ENCODE results near the gene TNFAIP6. TPM values are rescaled to one million over a fixed set of nuclear protein-coding genes. Genes with fewer than 3 reads are reported as not detected.

The TNFAIP6 gene
- total RNA-seq, 3 donors from 2014 or later, result 2.6 to 12.5 (median 5.3) TPM

DNA sequence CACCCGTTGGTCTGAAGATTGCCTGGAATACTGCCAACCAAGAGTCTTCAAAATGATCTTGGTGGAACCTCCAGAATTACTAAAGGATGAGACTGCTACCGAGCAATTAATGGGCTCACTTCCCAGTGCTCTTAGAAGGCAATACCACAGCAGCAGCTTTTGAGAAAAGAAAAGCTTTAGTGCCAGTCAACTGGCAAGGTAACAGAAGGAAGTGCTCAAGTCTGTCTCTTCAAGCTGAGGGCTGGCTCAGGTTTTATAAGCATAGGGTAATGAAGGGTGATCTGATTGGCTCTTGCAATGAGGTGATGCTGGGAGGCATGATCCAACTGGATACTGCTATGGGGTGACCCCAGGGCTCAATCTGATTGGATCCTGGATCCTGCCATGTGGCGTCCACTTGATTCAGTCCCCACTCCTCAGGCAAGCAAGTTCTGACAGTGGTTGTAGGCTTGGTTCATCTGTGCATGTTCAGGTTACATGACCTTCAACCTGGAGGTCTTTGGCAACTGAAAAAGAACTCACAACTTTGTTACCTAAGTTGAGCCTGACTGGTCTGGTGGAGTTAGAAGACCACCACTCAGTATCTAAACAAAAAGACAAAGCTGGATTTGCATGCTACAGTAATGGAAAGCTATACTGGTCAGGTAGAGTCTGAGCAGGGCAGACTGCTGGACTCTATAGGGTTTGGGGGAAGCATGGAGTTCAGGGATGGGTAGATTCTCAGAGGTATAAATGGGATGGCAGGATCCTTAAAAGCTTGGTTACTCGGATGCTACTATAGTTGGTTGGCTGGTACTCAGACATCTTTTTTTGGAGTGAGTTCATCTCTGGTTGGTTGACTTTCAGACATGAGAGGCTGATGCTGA, 38.4 kb downstream of the TNFAIP6 start:
- Histone ChIP-seq H3K27me3 (no peaks in the 10 kb centered on the region), H3K27ac (no peak overlapping the region), H3K4me3 (no peak overlapping the region), H3K36me3 (no peaks in the 10 kb centered on the region), H3K9me3 (no peaks in the 10 kb centered on the region), H3K4me1 (no peaks in the 10 kb centered on the region)
- no peak for DNase-seq (ENCODE audit: low spot score in 2 of 2)
- intact Hi-C loops (cut with DNase I; ENCODE audit: low total_unique reads), result no loop called here
- TF ChIP-seq, protein P1, sequence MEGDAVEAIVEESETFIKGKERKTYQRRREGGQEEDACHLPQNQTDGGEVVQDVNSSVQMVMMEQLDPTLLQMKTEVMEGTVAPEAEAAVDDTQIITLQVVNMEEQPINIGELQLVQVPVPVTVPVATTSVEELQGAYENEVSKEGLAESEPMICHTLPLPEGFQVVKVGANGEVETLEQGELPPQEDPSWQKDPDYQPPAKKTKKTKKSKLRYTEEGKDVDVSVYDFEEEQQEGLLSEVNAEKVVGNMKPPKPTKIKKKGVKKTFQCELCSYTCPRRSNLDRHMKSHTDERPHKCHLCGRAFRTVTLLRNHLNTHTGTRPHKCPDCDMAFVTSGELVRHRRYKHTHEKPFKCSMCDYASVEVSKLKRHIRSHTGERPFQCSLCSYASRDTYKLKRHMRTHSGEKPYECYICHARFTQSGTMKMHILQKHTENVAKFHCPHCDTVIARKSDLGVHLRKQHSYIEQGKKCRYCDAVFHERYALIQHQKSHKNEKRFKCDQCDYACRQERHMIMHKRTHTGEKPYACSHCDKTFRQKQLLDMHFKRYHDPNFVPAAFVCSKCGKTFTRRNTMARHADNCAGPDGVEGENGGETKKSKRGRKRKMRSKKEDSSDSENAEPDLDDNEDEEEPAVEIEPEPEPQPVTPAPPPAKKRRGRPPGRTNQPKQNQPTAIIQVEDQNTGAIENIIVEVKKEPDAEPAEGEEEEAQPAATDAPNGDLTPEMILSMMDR (IDR thresholded peaks at IDR 0.05), result no peak
- TF ChIP-seq POLR2A (IDR thresholded peaks at IDR 0.05) (no peak), POLR2AphosphoS5 (IDR thresholded peaks at IDR 0.05) (no peak)

DNA sequence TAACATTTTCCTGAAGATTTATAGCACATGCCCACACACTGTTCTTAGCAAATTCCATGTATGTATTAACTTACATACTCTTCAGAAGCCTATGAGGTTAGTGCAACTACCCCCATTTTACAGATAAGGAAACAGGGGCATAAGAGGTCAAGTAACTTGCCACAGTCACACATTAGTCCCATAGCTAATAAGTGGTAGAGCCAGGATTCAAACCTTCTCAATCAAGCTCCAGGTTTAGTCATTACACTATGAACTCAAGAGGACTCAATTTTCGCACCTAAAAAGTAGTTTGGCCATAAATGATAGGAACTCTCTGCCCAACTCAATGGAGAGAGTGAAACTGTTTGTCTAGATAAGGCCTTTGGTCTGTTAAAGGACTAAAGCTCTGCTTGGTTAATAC, 42.6 kb downstream of the TNFAIP6 start:
- no peak overlapping the region for H3K27ac ChIP-seq

DNA sequence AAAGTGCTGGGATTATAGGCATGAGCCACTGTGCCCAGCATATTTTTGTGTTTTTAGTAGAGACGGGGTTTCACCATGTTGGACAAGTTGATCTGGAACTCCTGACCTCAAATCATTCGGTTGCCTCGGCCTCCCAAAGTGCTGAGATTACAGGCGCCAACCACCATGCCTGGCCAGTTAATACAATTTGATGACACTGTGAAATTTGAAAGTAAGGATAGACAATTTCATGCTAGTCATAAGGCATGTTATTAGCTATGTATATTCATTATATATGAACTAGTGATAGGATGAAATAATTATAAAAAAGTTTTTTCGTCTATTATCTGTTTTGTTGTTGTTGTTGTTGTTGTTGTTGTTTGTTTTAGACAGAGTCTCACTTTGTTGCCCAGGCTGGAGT, 43.8 kb downstream of the TNFAIP6 start:
- intact Hi-C loops (cut with DNase I; ENCODE audit: low total_unique reads), result loop anchor here (2.0 kb wide), 1 partner anchor 36 kb away; no protein-coding TSS in a partner anchor
- no peaks in the 10 kb centered on the region for H3K4me1 ChIP-seq

More for the DNA sequence above, 42.6 kb downstream of the TNFAIP6 start:
- H3K9me3 ChIP-seq, result no peaks in the 10 kb centered on the region
- H3K4me1 ChIP-seq, result no peaks in the 10 kb centered on the region
- intact Hi-C loops (cut with DNase I; ENCODE audit: low total_unique reads), result loop anchor here (2.0 kb wide), 1 partner anchor 35 kb away; no protein-coding TSS in a partner anchor
- no peak overlapping the region for H3K4me3 ChIP-seq
- no peaks in the 10 kb centered on the region for H3K36me3 ChIP-seq
- DNase-seq (ENCODE audit: low spot score in 2 of 2), result no peak
- H3K27me3 ChIP-seq, result no peaks in the 10 kb centered on the region
- no peak for TF ChIP-seq POLR2A (IDR thresholded peaks at IDR 0.05)
- TF ChIP-seq, protein P1 (IDR thresholded peaks at IDR 0.05), result no peak
- no peak for TF ChIP-seq POLR2AphosphoS5 (IDR thresholded peaks at IDR 0.05)

DNA sequence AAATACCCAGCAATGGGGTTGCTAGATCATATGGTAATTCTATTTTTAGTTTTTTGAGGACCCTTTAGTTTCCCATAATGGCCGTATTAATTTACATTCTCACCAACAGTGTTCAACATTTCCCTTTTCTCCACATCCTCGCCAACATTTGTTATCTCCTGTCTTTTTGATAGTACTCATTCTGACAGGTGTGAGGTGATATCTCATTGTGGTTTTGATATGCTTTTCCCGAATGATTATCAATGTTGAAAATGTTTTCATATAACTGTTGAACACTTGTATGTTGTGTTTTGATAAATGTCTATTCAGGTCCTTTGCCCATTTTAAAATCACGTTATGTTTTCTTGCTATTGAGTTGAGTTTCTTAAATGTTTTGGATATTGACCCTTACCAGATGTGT, 46.5 kb downstream of the TNFAIP6 start:
- no peak for DNase-seq (ENCODE audit: low spot score in 2 of 2)
- Histone ChIP-seq H3K4me3 (no peak overlapping the region), H3K9me3 (no peaks in the 10 kb centered on the region), H3K27me3 (no peaks in the 10 kb centered on the region), H3K27ac (no peak overlapping the region), H3K4me1 (no peaks in the 10 kb centered on the region), H3K36me3 (no peaks in the 10 kb centered on the region)
- TF ChIP-seq POLR2A (IDR thresholded peaks at IDR 0.05), result no peak
- TF ChIP-seq, protein P1 (IDR thresholded peaks at IDR 0.05), result no peak
- TF ChIP-seq POLR2AphosphoS5 (IDR thresholded peaks at IDR 0.05), result no peak
- intact Hi-C loops (cut with DNase I; ENCODE audit: low total_unique reads), result no loop called here

More for the DNA sequence above, 43.8 kb downstream of the TNFAIP6 start:
- Histone ChIP-seq H3K27me3 (no peaks in the 10 kb centered on the region), H3K36me3 (no peaks in the 10 kb centered on the region), H3K27ac (no peak overlapping the region), H3K4me3 (no peak overlapping the region), H3K9me3 (no peaks in the 10 kb centered on the region)
- no peak for DNase-seq (ENCODE audit: low spot score in 2 of 2)
- TF ChIP-seq, protein P1 (IDR thresholded peaks at IDR 0.05), result no peak
- no peak for TF ChIP-seq POLR2AphosphoS5 (IDR thresholded peaks at IDR 0.05)
- no peak for TF ChIP-seq POLR2A (IDR thresholded peaks at IDR 0.05)

DNA sequence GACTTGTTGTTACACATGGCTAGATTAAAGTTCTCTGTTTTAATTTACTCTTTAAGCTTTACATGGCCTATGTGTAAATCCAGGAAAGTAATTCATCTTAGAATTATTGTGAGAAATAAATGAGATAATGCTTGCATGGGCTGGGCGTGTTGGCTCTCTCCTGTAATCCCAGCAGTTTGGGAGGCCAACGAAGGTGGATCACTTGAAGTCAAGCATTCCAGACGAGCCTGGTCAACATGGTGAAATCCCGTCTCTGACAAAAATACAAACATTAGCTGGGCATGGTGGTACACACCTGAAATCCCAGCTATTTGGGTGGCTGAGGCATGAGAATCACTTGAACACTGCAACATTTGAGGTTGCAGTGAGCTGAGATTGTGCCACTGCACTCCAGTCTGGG, 48.0 kb downstream of the TNFAIP6 start:
- TF ChIP-seq POLR2AphosphoS5 (IDR thresholded peaks at IDR 0.05) (no peak), POLR2A (IDR thresholded peaks at IDR 0.05) (no peak)
- TF ChIP-seq, protein P1 (IDR thresholded peaks at IDR 0.05), result no peak
- Histone ChIP-seq H3K9me3 (no peaks in the 10 kb centered on the region), H3K36me3 (no peaks in the 10 kb centered on the region), H3K4me3 (no peak overlapping the region), H3K27ac (no peak overlapping the region), H3K27me3 (no peaks in the 10 kb centered on the region), H3K4me1 (no peaks in the 10 kb centered on the region)
- no peak for DNase-seq (ENCODE audit: low spot score in 2 of 2)
- intact Hi-C loops (cut with DNase I; ENCODE audit: low total_unique reads), result no loop called here

Data from breast epithelium (tissue), 4 donors.